ENCODE data around the gene NISCH. TPM values are rescaled to one million over a fixed set of nuclear protein-coding genes. Genes with fewer than 3 reads are reported as not detected.
A peak's percentile ranks its signal among the peaks of the same experiment; 100 is the strongest.

The NISCH gene
- total RNA-seq, 1 experiment from 2014 or later: 72.8 TPM

DNA sequence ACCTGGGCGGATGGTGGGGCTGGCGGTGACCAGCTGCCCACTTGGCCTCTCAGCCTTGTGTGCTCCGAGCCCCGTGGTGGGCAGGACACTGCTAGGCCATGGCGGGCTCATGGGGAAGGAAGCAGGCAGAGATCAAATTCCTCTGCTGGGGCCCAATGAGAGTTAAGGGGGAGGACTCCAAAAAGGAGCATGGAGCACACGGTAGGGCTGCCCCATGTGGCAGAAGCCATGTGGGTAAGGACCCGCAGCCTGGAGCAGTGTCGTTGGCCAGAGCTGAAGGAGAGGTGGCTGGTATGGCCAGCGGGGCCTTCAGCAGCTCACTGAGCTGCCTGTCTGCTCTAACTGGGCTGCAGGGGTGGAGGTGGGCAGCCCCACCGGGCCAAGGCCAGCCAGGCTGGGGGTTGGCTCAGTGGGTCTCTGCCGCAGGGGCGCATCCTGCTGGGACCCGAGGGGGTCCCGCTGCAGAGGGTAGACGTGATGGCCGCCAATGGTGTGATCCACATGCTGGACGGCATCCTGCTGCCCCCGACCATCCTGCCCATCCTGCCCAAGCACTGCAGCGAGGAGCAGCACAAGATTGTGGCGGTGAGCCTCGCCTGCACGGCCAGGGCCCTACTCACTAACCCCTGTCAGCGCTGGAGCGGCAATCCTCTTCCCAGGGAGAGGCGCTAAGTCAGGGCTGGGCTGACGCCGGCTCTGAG lies 51.0 kb downstream of the NISCH start:
- H3K4me1 ChIP-seq (ENCODE audit: control insufficient read depth in 1 of 2, insufficient read depth in 2 of 2, low read length in 2 of 2): peaks cover 3 to 9% of the 10 kb centered on the region in 2 experiments; a peak in 2 of 4 replicates
- H3K36me3 ChIP-seq (ENCODE audit: control insufficient read depth in 1 of 2, insufficient read depth in 2 of 2, low read length in 2 of 2): no peaks in the 10 kb centered on the region
- CTCF ChIA-PET: no interaction called here
- no peak overlapping the region for H3K4me2 ChIP-seq (ENCODE audit: low read length)
- no peak overlapping the region for H3K9ac ChIP-seq (ENCODE audit: low read length)
- H3K4me3 ChIP-seq (replicated peaks in 1 of 2; ENCODE audit: low read depth in 1 of 2, low read length in 2 of 2): no peak overlapping the region
- H3K9me2 ChIP-seq (ENCODE audit: insufficient read depth): no peaks in the 10 kb centered on the region
- no peak overlapping the region for H3K27ac ChIP-seq (ENCODE audit: low read depth, low read length)
- RAD21 ChIA-PET (ENCODE audit: low non-redundant PET in 1 of 2, low total read pairs in 2 of 2, uncharacterized antibody in 2 of 2, unreplicated experiment in 2 of 2): no interaction called here
- TF ChIP-seq CBX3 (IDR thresholded peaks at IDR 0.05; ENCODE audit: low read depth) (no peak), EZH2 (IDR thresholded peaks at IDR 0.05) (no peak)
- TF ChIP-seq, protein P1, sequence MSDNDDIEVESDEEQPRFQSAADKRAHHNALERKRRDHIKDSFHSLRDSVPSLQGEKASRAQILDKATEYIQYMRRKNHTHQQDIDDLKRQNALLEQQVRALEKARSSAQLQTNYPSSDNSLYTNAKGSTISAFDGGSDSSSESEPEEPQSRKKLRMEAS (IDR thresholded peaks at IDR 0.05): no peak
- no peaks in the 10 kb centered on the region for H3K79me2 ChIP-seq (ENCODE audit: insufficient read depth, low read length)
- no peak overlapping the region for H2AFZ ChIP-seq (ENCODE audit: low read depth, low read length, poor library complexity, severe bottlenecking)
- intact Hi-C loops (cut with micrococcal nuclease): no loop called here
- POLR2A ChIA-PET: no interaction called here
- BruUV-seq (replicated peaks): no TSS peak
- DNase-seq (ENCODE audit: low read depth, low spot score) (no peak), ATAC-seq (no peak)
- H4K20me1 ChIP-seq (ENCODE audit: insufficient read depth): no peaks in the 10 kb centered on the region
- no peaks in the 10 kb centered on the region for H3K9me3 ChIP-seq (ENCODE audit: control insufficient read depth in 1 of 2, insufficient read depth in 1 of 2, low read depth in 1 of 2, low read length in 2 of 2)
- H3K27me3 ChIP-seq (ENCODE audit: insufficient read depth, low read length): no peaks in the 10 kb centered on the region

DNA sequence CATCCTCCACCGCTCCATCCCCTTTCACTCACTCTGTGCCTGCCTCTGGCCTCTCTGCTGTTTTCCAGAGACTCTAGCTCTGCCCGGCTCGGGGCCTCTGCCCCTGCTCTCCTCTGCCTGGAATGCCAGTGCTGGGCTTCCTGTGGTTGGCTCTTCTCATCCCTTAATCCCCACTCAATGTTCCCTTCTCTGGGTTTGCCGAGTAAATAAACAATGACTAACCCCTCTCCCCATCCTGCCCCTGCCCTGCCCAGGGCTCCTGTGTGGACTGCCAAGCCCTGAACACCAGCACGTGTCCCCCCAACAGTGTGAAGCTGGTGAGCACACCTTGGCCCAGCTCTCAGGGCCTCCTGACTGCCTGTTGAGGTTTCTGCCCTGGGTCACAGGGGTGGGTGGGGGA lies 52.0 kb downstream of the NISCH start:
- H3K9ac ChIP-seq (ENCODE audit: low read length): no peak overlapping the region
- H4K20me1 ChIP-seq (ENCODE audit: insufficient read depth): no peaks in the 10 kb centered on the region
- peaks cover 3 to 9% of the 10 kb centered on the region in 2 experiments; a peak in 2 of 4 replicates for H3K4me1 ChIP-seq (ENCODE audit: control insufficient read depth in 1 of 2, insufficient read depth in 2 of 2, low read length in 2 of 2)
- no TSS peak for BruUV-seq (replicated peaks)
- no peaks in the 10 kb centered on the region for H3K9me2 ChIP-seq (ENCODE audit: insufficient read depth)
- ChIA-PET RAD21 (ENCODE audit: low non-redundant PET in 1 of 2, low total read pairs in 2 of 2, uncharacterized antibody in 2 of 2, unreplicated experiment in 2 of 2) (no interaction called here), CTCF (no interaction called here), POLR2A (no interaction called here)
- H3K79me2 ChIP-seq (ENCODE audit: insufficient read depth, low read length): no peaks in the 10 kb centered on the region
- DNase-seq (ENCODE audit: low read depth, low spot score): no peak
- no peaks in the 10 kb centered on the region for H3K27me3 ChIP-seq (ENCODE audit: insufficient read depth, low read length)
- no peak overlapping the region for H2AFZ ChIP-seq (ENCODE audit: low read depth, low read length, poor library complexity, severe bottlenecking)
- H3K9me3 ChIP-seq (ENCODE audit: control insufficient read depth in 1 of 2, insufficient read depth in 1 of 2, low read depth in 1 of 2, low read length in 2 of 2): no peaks in the 10 kb centered on the region
- intact Hi-C loops (cut with micrococcal nuclease): no loop called here
- no peak overlapping the region for H3K4me2 ChIP-seq (ENCODE audit: low read length)
- ATAC-seq: peak; percentile 27; the same call in 1 of the 2 replicates
- H3K36me3 ChIP-seq (ENCODE audit: control insufficient read depth in 1 of 2, insufficient read depth in 2 of 2, low read length in 2 of 2): no peaks in the 10 kb centered on the region
- H3K4me3 ChIP-seq (replicated peaks in 1 of 2; ENCODE audit: low read depth in 1 of 2, low read length in 2 of 2): no peak overlapping the region
- H3K27ac ChIP-seq (ENCODE audit: low read depth, low read length): no peak overlapping the region
- no peak for TF ChIP-seq ZFX (IDR thresholded peaks at IDR 0.05)
- no peak for TF ChIP-seq EGR1 (IDR thresholded peaks at IDR 0.05; ENCODE audit: low read depth)
- no peak for TF ChIP-seq POLR2AphosphoS5 (IDR thresholded peaks at IDR 0.05; ENCODE audit: low read depth, low read length)
- TF ChIP-seq, protein P2, sequence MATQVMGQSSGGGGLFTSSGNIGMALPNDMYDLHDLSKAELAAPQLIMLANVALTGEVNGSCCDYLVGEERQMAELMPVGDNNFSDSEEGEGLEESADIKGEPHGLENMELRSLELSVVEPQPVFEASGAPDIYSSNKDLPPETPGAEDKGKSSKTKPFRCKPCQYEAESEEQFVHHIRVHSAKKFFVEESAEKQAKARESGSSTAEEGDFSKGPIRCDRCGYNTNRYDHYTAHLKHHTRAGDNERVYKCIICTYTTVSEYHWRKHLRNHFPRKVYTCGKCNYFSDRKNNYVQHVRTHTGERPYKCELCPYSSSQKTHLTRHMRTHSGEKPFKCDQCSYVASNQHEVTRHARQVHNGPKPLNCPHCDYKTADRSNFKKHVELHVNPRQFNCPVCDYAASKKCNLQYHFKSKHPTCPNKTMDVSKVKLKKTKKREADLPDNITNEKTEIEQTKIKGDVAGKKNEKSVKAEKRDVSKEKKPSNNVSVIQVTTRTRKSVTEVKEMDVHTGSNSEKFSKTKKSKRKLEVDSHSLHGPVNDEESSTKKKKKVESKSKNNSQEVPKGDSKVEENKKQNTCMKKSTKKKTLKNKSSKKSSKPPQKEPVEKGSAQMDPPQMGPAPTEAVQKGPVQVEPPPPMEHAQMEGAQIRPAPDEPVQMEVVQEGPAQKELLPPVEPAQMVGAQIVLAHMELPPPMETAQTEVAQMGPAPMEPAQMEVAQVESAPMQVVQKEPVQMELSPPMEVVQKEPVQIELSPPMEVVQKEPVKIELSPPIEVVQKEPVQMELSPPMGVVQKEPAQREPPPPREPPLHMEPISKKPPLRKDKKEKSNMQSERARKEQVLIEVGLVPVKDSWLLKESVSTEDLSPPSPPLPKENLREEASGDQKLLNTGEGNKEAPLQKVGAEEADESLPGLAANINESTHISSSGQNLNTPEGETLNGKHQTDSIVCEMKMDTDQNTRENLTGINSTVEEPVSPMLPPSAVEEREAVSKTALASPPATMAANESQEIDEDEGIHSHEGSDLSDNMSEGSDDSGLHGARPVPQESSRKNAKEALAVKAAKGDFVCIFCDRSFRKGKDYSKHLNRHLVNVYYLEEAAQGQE (IDR thresholded peaks at IDR 0.05; ENCODE audit: low read depth): no peak
- TF ChIP-seq ZNF274 (IDR thresholded peaks at IDR 0.05; ENCODE audit: low read depth, low read length): no peak
- TF ChIP-seq CBX3 (IDR thresholded peaks at IDR 0.05; ENCODE audit: low read depth): no peak
- no peak for TF ChIP-seq EZH2 (IDR thresholded peaks at IDR 0.05)
- TF ChIP-seq SIN3A (IDR thresholded peaks at IDR 0.05; ENCODE audit: low read depth): no peak
- TF ChIP-seq ELF1 (IDR thresholded peaks at IDR 0.05; ENCODE audit: borderline replicate concordance, low read depth): no peak
- no peak for TF ChIP-seq POLR2A (IDR thresholded peaks at IDR 0.05; ENCODE audit: borderline replicate concordance, extremely low read depth, insufficient read depth, insufficient read length)
- TF ChIP-seq, protein P3, sequence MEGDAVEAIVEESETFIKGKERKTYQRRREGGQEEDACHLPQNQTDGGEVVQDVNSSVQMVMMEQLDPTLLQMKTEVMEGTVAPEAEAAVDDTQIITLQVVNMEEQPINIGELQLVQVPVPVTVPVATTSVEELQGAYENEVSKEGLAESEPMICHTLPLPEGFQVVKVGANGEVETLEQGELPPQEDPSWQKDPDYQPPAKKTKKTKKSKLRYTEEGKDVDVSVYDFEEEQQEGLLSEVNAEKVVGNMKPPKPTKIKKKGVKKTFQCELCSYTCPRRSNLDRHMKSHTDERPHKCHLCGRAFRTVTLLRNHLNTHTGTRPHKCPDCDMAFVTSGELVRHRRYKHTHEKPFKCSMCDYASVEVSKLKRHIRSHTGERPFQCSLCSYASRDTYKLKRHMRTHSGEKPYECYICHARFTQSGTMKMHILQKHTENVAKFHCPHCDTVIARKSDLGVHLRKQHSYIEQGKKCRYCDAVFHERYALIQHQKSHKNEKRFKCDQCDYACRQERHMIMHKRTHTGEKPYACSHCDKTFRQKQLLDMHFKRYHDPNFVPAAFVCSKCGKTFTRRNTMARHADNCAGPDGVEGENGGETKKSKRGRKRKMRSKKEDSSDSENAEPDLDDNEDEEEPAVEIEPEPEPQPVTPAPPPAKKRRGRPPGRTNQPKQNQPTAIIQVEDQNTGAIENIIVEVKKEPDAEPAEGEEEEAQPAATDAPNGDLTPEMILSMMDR (IDR thresholded peaks at IDR 0.05 in 2 of 3, conservative IDR thresholded peaks at IDR 0.05 in 1 of 3; ENCODE audit: borderline replicate concordance in 1 of 3, insufficient read depth in 1 of 3, low read depth in 2 of 3, low read length in 2 of 3): no peak
- TF ChIP-seq YY1 (IDR thresholded peaks at IDR 0.05; ENCODE audit: extremely low read depth, insufficient replicate concordance, low read depth, low read length): no peak
- TF ChIP-seq, protein P1 (IDR thresholded peaks at IDR 0.05): no peak
- TF ChIP-seq TCF7L2 (IDR thresholded peaks at IDR 0.05; ENCODE audit: borderline replicate concordance, extremely low read depth, insufficient read depth, insufficient read length): no peak

All from HCT116 (cell line).